ENCODE data around the gene WDR27. TPM values are rescaled to one million over a fixed set of nuclear protein-coding genes. Genes with fewer than 3 reads are reported as not detected.

Gene WDR27
- total RNA-seq, 3 donors from 2014 or later (not counting 1 experiment from before 2014, with no cell fraction given): 12.7 to 31.0 (median 25.3) TPM

DNA sequence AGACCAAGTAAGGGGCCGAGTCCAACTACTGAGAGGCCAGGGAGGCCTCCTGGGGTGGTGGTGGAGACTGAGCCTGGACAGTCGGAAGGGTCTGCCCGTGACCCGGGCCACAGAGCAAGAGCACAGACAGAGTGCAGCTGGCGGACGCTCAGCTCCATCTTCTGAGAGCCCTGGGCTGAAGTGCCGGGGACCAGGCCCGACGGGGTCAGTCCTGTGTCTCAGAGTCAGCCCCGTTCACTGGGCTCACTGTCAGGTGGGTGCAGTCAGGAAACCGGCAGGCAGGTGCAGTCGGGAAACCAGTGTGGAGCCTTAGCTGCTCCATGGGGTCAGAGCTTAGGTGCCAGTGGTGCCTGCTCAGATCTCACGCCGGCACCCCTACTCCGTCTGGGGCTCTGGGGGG lies 76.5 kb downstream of the WDR27 start:
- Histone ChIP-seq H3K9me3 (ENCODE audit: control insufficient read depth, insufficient read depth, low read length) (no peaks in the 10 kb centered on the region), H3K27ac (ENCODE audit: low read length) (no peak overlapping the region), H3K27me3 (ENCODE audit: control insufficient read depth, insufficient read depth, low read length) (no peaks in the 10 kb centered on the region), H3K36me3 (ENCODE audit: control insufficient read depth, insufficient read depth, low read length) (no peaks in the 10 kb centered on the region), H3K4me3 (ENCODE audit: low read length) (no peak overlapping the region), H3K4me1 (ENCODE audit: control insufficient read depth, insufficient read depth, low read length) (no peaks in the 10 kb centered on the region)
- H3K27me3 Mint-ChIP-seq (ENCODE audit: low read depth in 2 of 2): no peaks in the 10 kb centered on the region
- H3K9me3 Mint-ChIP-seq: no peaks in the 10 kb centered on the region
- H3K4me3 Mint-ChIP-seq: no peak overlapping the region
- ATAC-seq (no peak), DNase-seq (no peak)
- no peak for TF ChIP-seq CTCF (IDR thresholded peaks at IDR 0.05)
- intact Hi-C loops (cut with micrococcal nuclease): no loop called here
- peaks cover 0 to 5% of the 10 kb centered on the region in 2 donors for H3K4me1 Mint-ChIP-seq
- WGBS (ENCODE audit: insufficient coverage): 96% methylated on average over 15 of the region's 15 CpGs
- H3K27ac Mint-ChIP-seq: no peak overlapping the region
- no peaks in the 10 kb centered on the region for H3K36me3 Mint-ChIP-seq

GRCh38 chr6:169624785-169625184 lies 77.0 kb downstream of the WDR27 start:
- Mint-ChIP-seq H3K36me3 (no peaks in the 10 kb centered on the region), H3K27ac (no peak overlapping the region), H3K4me3 (no peak overlapping the region), H3K4me1 (peaks cover 0 to 5% of the 10 kb centered on the region in 2 donors), H3K27me3 (ENCODE audit: low read depth in 2 of 2) (no peaks in the 10 kb centered on the region), H3K9me3 (no peaks in the 10 kb centered on the region)
- WGBS (ENCODE audit: insufficient coverage): 91% methylated on average over 11 of the region's 11 CpGs
- Histone ChIP-seq H3K4me3 (ENCODE audit: low read length) (no peak overlapping the region), H3K27me3 (ENCODE audit: control insufficient read depth, insufficient read depth, low read length) (no peaks in the 10 kb centered on the region), H3K36me3 (ENCODE audit: control insufficient read depth, insufficient read depth, low read length) (no peaks in the 10 kb centered on the region), H3K4me1 (ENCODE audit: control insufficient read depth, insufficient read depth, low read length) (no peaks in the 10 kb centered on the region), H3K9me3 (ENCODE audit: control insufficient read depth, insufficient read depth, low read length) (no peaks in the 10 kb centered on the region), H3K27ac (ENCODE audit: low read length) (no peak overlapping the region)
- no peak for ATAC-seq
- intact Hi-C loops (cut with micrococcal nuclease): no loop called here
- no peak for DNase-seq
- TF ChIP-seq CTCF (IDR thresholded peaks at IDR 0.05): no peak

- intact Hi-C loops (cut with micrococcal nuclease): no loop called here
- H3K27me3 ChIP-seq (ENCODE audit: control insufficient read depth, insufficient read depth, low read length): no peaks in the 10 kb centered on the region
- Mint-ChIP-seq H3K27me3 (ENCODE audit: low read depth in 2 of 2) (no peaks in the 10 kb centered on the region), H3K4me1 (peaks cover 0 to 5% of the 10 kb centered on the region in 2 donors), H3K4me3 (no peak overlapping the region), H3K9me3 (no peaks in the 10 kb centered on the region), H3K27ac (no peak overlapping the region), H3K36me3 (no peaks in the 10 kb centered on the region)
- no peak overlapping the region for H3K27ac ChIP-seq (ENCODE audit: low read length)
- H3K9me3 ChIP-seq (ENCODE audit: control insufficient read depth, insufficient read depth, low read length): no peaks in the 10 kb centered on the region
- DNase-seq (no peak), ATAC-seq (no peak)
- no peak overlapping the region for H3K4me3 ChIP-seq (ENCODE audit: low read length)
- TF ChIP-seq CTCF (IDR thresholded peaks at IDR 0.05): no peak
- no peaks in the 10 kb centered on the region for H3K36me3 ChIP-seq (ENCODE audit: control insufficient read depth, insufficient read depth, low read length)
- no peaks in the 10 kb centered on the region for H3K4me1 ChIP-seq (ENCODE audit: control insufficient read depth, insufficient read depth, low read length)
- WGBS (ENCODE audit: insufficient coverage): 98% methylated on average over 22 of the region's 22 CpGs
Measured at GRCh38 chr6:169623975-169624374, 77.9 kb downstream of the WDR27 start.

- no peaks in the 10 kb centered on the region for H3K27me3 ChIP-seq (ENCODE audit: control insufficient read depth, insufficient read depth, low read length)
- no peaks in the 10 kb centered on the region for H3K36me3 Mint-ChIP-seq
- intact Hi-C loops (cut with micrococcal nuclease): no loop called here
- H3K4me1 ChIP-seq (ENCODE audit: control insufficient read depth, insufficient read depth, low read length): no peaks in the 10 kb centered on the region
- TF ChIP-seq CTCF (IDR thresholded peaks at IDR 0.05): no peak
- no peak for ATAC-seq
- no peak overlapping the region for H3K4me3 Mint-ChIP-seq
- no peaks in the 10 kb centered on the region for H3K9me3 Mint-ChIP-seq
- H3K4me1 Mint-ChIP-seq: peaks cover 0 to 5% of the 10 kb centered on the region in 2 donors
- H3K27ac ChIP-seq (ENCODE audit: low read length): no peak overlapping the region
- 93% methylated on average over 6 of the region's 7 CpGs for WGBS (ENCODE audit: insufficient coverage)
- no peak overlapping the region for H3K27ac Mint-ChIP-seq
- no peaks in the 10 kb centered on the region for H3K27me3 Mint-ChIP-seq (ENCODE audit: low read depth in 2 of 2)
- no peak overlapping the region for H3K4me3 ChIP-seq (ENCODE audit: low read length)
- H3K9me3 ChIP-seq (ENCODE audit: control insufficient read depth, insufficient read depth, low read length): no peaks in the 10 kb centered on the region
- DNase-seq: no peak
- no peaks in the 10 kb centered on the region for H3K36me3 ChIP-seq (ENCODE audit: control insufficient read depth, insufficient read depth, low read length)
Measured at GRCh38 chr6:169623343-169623742, 78.5 kb downstream of the WDR27 start.

Data from natural killer cell (primary cell).